ENCODE results near the gene ELOVL1.

Gene ELOVL1

GRCh38 chr1:43351421-43352350, 16.1 kb downstream of the ELOVL1 start:
- Histone ChIP-seq H3K4me3 (ENCODE audit: low read length) (no peak overlapping the region), H3K9me3 (ENCODE audit: control insufficient read depth, low read depth, low read length) (no peaks in the 10 kb centered on the region), H3K27me3 (ENCODE audit: control insufficient read depth, insufficient read depth, low read length) (peaks cover 15% of the 10 kb centered on the region), H3K4me1 (ENCODE audit: control insufficient read depth, low read depth, low read length) (peaks cover 8% of the 10 kb centered on the region), H3K9ac (ENCODE audit: low read length) (no peak overlapping the region), H3K36me3 (ENCODE audit: control insufficient read depth, low read depth, low read length) (no peaks in the 10 kb centered on the region), H3K27ac (ENCODE audit: low read length) (no peak overlapping the region)

GRCh38 chr1:43350976-43351375, 16.8 kb downstream of the ELOVL1 start:
- peaks cover 15% of the 10 kb centered on the region for H3K27me3 ChIP-seq (ENCODE audit: control insufficient read depth, insufficient read depth, low read length)
- H3K9me3 ChIP-seq (ENCODE audit: control insufficient read depth, low read depth, low read length), result no peaks in the 10 kb centered on the region
- H3K36me3 ChIP-seq (ENCODE audit: control insufficient read depth, low read depth, low read length), result no peaks in the 10 kb centered on the region
- H3K27ac ChIP-seq (ENCODE audit: low read length), result no peak overlapping the region
- H3K4me1 ChIP-seq (ENCODE audit: control insufficient read depth, low read depth, low read length), result peaks cover 8% of the 10 kb centered on the region
- H3K4me3 ChIP-seq (ENCODE audit: low read length), result no peak overlapping the region
- no peak overlapping the region for H3K9ac ChIP-seq (ENCODE audit: low read length)

- Histone ChIP-seq H3K9me3 (ENCODE audit: control insufficient read depth, low read depth, low read length) (no peaks in the 10 kb centered on the region), H3K9ac (ENCODE audit: low read length) (peak overlapping the region; percentile 74), H3K27ac (ENCODE audit: low read length) (peak overlapping the region; percentile 28), H3K36me3 (ENCODE audit: control insufficient read depth, low read depth, low read length) (no peaks in the 10 kb centered on the region), H3K4me3 (ENCODE audit: low read length) (peak overlapping the region; percentile 69), H3K27me3 (ENCODE audit: control insufficient read depth, insufficient read depth, low read length) (peaks cover 15% of the 10 kb centered on the region), H3K4me1 (ENCODE audit: control insufficient read depth, low read depth, low read length) (peaks cover 8% of the 10 kb centered on the region)
Observed at GRCh38 chr1:43349594-43350306, 18.1 kb downstream of the ELOVL1 start.

- peak overlapping the region; percentile 69 for H3K4me3 ChIP-seq (ENCODE audit: low read length)
- H3K9ac ChIP-seq (ENCODE audit: low read length), result peak overlapping the region; percentile 74
- peaks cover 8% of the 10 kb centered on the region for H3K4me1 ChIP-seq (ENCODE audit: control insufficient read depth, low read depth, low read length)
- H3K36me3 ChIP-seq (ENCODE audit: control insufficient read depth, low read depth, low read length), result no peaks in the 10 kb centered on the region
- H3K27ac ChIP-seq (ENCODE audit: low read length), result peak overlapping the region; percentile 86
- H3K9me3 ChIP-seq (ENCODE audit: control insufficient read depth, low read depth, low read length), result no peaks in the 10 kb centered on the region
- H3K27me3 ChIP-seq (ENCODE audit: control insufficient read depth, insufficient read depth, low read length), result peaks cover 15% of the 10 kb centered on the region
Observed at GRCh38 chr1:43348809-43349593, 18.8 kb downstream of the ELOVL1 start.

GRCh38 chr1:43348343-43348808, 19.4 kb downstream of the ELOVL1 start:
- Histone ChIP-seq H3K27ac (ENCODE audit: low read length) (no peak overlapping the region), H3K36me3 (ENCODE audit: control insufficient read depth, low read depth, low read length) (no peaks in the 10 kb centered on the region), H3K27me3 (ENCODE audit: control insufficient read depth, insufficient read depth, low read length) (peaks cover 15% of the 10 kb centered on the region), H3K9me3 (ENCODE audit: control insufficient read depth, low read depth, low read length) (no peaks in the 10 kb centered on the region), H3K4me1 (ENCODE audit: control insufficient read depth, low read depth, low read length) (peaks cover 8% of the 10 kb centered on the region), H3K4me3 (ENCODE audit: low read length) (peak overlapping the region; percentile 69), H3K9ac (ENCODE audit: low read length) (peak overlapping the region; percentile 71)

GRCh38 chr1:43346636-43347035, 21.2 kb downstream of the ELOVL1 start:
- Histone ChIP-seq H3K9me3 (ENCODE audit: control insufficient read depth, low read depth, low read length) (no peaks in the 10 kb centered on the region), H3K27ac (ENCODE audit: low read length) (no peak overlapping the region), H3K36me3 (ENCODE audit: control insufficient read depth, low read depth, low read length) (no peaks in the 10 kb centered on the region), H3K27me3 (ENCODE audit: control insufficient read depth, insufficient read depth, low read length) (peaks cover 15% of the 10 kb centered on the region), H3K9ac (ENCODE audit: low read length) (no peak overlapping the region), H3K4me1 (ENCODE audit: control insufficient read depth, low read depth, low read length) (peaks cover 8% of the 10 kb centered on the region), H3K4me3 (ENCODE audit: low read length) (no peak overlapping the region)

- Histone ChIP-seq H3K27me3 (ENCODE audit: control insufficient read depth, insufficient read depth, low read length) (peaks cover 15% of the 10 kb centered on the region), H3K36me3 (ENCODE audit: control insufficient read depth, low read depth, low read length) (no peaks in the 10 kb centered on the region), H3K9ac (ENCODE audit: low read length) (no peak overlapping the region), H3K4me3 (ENCODE audit: low read length) (no peak overlapping the region), H3K9me3 (ENCODE audit: control insufficient read depth, low read depth, low read length) (no peaks in the 10 kb centered on the region), H3K4me1 (ENCODE audit: control insufficient read depth, low read depth, low read length) (peaks cover 6% of the 10 kb centered on the region), H3K27ac (ENCODE audit: low read length) (no peak overlapping the region)
Observed at GRCh38 chr1:43345120-43345519, 22.7 kb downstream of the ELOVL1 start.

GRCh38 chr1:43344267-43344850, 23.5 kb downstream of the ELOVL1 start:
- no peak overlapping the region for H3K4me3 ChIP-seq (ENCODE audit: low read length)
- H3K9me3 ChIP-seq (ENCODE audit: control insufficient read depth, low read depth, low read length), result no peaks in the 10 kb centered on the region
- peaks cover 15% of the 10 kb centered on the region for H3K27me3 ChIP-seq (ENCODE audit: control insufficient read depth, insufficient read depth, low read length)
- no peak overlapping the region for H3K9ac ChIP-seq (ENCODE audit: low read length)
- H3K4me1 ChIP-seq (ENCODE audit: control insufficient read depth, low read depth, low read length), result peaks cover 4% of the 10 kb centered on the region
- no peaks in the 10 kb centered on the region for H3K36me3 ChIP-seq (ENCODE audit: control insufficient read depth, low read depth, low read length)
- H3K27ac ChIP-seq (ENCODE audit: low read length), result no peak overlapping the region

- Histone ChIP-seq H3K27me3 (ENCODE audit: control insufficient read depth, insufficient read depth, low read length) (no peaks in the 10 kb centered on the region), H3K27ac (ENCODE audit: low read length) (no peak overlapping the region), H3K9ac (ENCODE audit: low read length) (no peak overlapping the region), H3K9me3 (ENCODE audit: control insufficient read depth, low read depth, low read length) (no peaks in the 10 kb centered on the region), H3K4me3 (ENCODE audit: low read length) (no peak overlapping the region), H3K36me3 (ENCODE audit: control insufficient read depth, low read depth, low read length) (no peaks in the 10 kb centered on the region), H3K4me1 (ENCODE audit: control insufficient read depth, low read depth, low read length) (no peaks in the 10 kb centered on the region)
Observed at GRCh38 chr1:43340559-43340958, 27.3 kb downstream of the ELOVL1 start.

- H3K4me3 ChIP-seq (ENCODE audit: low read length), result no peak overlapping the region
- no peaks in the 10 kb centered on the region for H3K9me3 ChIP-seq (ENCODE audit: control insufficient read depth, low read depth, low read length)
- H3K36me3 ChIP-seq (ENCODE audit: control insufficient read depth, low read depth, low read length), result no peaks in the 10 kb centered on the region
- H3K27me3 ChIP-seq (ENCODE audit: control insufficient read depth, insufficient read depth, low read length), result no peaks in the 10 kb centered on the region
- H3K4me1 ChIP-seq (ENCODE audit: control insufficient read depth, low read depth, low read length), result no peaks in the 10 kb centered on the region
- H3K9ac ChIP-seq (ENCODE audit: low read length), result no peak overlapping the region
- H3K27ac ChIP-seq (ENCODE audit: low read length), result no peak overlapping the region
Observed at GRCh38 chr1:43339584-43340232, 28.1 kb downstream of the ELOVL1 start.
